Left lobe of liver (tissue), 2 donors: ENCODE data around the gene ZNF74. TPM values are rescaled to one million over a fixed set of nuclear protein-coding genes. Genes with fewer than 3 reads are reported as not detected.
"Not testable (repeated sequence)": the region's sequence is repeated elsewhere in the genome, so short reads cannot be mapped to it uniquely, and the experiment has no call there.

Source experiments
- ATAC-seq: fragments of 200-7000 bp; cut with Tn5 transposase; one replicate; pipeline ENCODE4 v1.9.1; 2020; ENCODE audit warnings: mild to moderate bottlenecking, moderate library complexity
- DNase-seq: peaks from one replicate; pipeline ENCODE4 v3.0.0-alpha.2; 2020; ENCODE audit warnings: low spot score
- total RNA-seq: library from RNA; stranded (reverse); gene quantifications from one replicate; pipeline ENCODE4 v1.2.1, GENCODE V29; 2021
- donor health status: DM: no; HTN: no; CAD: no; lungs with moderate emphysema.
- donor health status: DM: no; HTN: yes; CAD: no.

ZNF74 gene
- total RNA-seq, 1 donor from 2014 or later = 5.7 TPM

DNA sequence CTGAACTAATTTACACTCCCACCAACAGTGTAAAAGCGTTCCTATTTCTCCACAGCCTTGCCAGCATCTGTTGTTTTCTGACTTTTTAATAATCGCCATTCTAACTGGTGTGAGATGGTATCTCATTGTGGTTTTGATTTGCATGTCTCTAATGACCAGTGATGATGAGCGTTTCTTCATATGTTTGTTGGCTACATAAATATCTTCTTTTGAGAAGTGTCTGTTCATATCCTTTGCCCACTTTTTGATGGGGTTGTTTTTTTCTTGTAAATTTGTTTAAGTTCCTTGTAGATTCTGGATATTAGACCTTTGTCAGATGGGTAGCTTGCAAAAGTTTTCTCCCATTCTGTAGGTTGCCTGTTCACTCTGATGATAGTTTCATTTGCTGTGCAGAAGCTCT lies 21.7 kb downstream of the ZNF74 start:
- not testable (repeated sequence) for ATAC-seq, DNase-seq

DNA sequence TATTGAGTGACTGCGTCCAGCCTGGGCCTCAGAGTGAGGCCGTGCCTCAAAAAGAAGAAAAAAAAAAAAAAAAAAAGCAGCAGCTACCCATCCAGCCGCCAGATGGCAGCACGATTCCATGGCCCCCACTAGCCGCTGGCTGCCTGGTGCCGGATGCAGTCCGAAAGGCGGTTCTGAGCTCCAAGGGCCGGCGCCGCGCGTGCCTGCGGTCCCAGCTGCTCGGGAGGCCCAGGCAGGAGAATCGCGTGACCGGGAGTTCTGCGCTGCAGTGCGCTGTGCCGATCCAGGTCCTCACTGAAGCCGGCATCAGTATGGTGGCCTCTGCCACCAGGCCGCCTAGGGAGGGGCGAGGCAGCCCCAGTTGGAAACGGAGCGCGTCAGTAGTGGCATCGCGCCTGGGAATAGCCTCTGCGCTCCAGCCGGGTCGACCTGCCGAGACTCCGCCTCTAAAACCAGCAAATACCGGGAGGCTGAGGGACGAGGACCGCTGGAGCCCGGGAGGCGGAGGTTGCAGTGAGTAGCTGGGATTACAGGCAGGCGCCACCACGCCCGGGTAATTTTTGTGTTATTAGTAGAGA lies 24.3 kb downstream of the ZNF74 start:
- ATAC-seq (peak; percentile 92), DNase-seq (peak; percentile 82)

DNA sequence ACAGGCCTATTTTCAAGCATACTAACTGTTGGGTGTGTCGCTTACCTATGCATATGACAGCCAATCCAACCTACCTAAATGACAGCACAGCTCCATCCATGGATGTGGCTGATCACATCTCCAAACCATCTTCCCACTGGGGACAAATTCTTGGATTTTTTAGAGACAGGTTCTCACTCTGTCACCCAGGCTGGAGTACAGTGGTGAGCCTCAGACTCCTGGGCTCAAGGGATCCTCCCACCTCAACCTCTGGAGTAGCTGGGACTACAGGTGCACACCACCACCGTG lies 25.7 kb downstream of the ZNF74 start:
- ATAC-seq (no peak), DNase-seq (no peak)

DNA sequence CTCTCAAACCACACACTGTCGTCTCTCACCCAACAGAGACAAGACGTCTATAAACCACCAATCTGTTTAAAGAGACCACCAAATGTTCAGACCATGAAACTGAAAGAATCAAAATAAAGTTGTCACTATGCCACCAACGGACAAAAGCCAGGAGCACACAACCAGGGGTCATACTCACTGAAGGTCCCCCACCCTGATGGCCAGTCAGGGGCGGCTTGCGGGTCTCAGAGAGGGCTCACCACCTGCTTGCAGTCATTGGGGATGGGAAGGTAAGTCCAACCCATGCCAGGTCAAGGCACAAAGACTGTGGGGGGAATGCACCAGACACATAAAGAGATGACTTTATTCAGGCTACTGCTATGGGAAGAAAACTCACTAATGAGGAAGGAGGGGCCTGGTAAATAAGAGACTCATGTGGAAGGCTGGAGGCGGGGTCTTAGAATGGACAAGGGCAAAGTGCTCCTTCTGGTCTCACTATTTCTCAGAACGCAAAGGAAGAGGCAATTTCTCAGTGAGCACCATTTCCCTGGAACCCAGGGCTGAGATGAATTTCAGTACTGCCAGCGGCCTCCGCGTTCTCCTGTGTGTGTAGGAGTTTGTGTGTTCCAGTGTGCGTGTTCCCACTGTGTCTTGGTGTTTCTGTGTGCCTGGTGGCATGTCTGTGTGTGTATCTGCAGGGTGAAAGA lies 26.3 kb downstream of the ZNF74 start:
- no peak for DNase-seq
- ATAC-seq = no peak

DNA sequence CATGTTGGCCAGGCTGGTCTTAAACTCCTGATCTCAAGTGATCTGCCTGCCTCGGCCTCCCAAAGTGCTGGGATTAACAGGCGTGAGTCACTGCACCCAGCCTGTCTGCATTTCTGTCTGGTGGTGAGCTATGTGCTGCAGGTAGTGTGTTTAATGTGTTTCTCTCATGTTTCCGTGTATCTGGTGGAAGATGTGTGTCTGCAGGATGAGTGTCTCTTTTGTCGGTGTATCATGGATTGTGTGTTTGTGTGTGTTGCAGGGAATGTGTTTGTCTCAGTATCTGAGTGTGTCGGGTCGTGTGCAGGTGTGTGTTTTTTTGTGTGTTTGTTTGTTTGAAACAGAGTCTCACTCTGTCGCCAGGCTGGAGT lies 27.5 kb downstream of the ZNF74 start:
- no peak for DNase-seq

DNA sequence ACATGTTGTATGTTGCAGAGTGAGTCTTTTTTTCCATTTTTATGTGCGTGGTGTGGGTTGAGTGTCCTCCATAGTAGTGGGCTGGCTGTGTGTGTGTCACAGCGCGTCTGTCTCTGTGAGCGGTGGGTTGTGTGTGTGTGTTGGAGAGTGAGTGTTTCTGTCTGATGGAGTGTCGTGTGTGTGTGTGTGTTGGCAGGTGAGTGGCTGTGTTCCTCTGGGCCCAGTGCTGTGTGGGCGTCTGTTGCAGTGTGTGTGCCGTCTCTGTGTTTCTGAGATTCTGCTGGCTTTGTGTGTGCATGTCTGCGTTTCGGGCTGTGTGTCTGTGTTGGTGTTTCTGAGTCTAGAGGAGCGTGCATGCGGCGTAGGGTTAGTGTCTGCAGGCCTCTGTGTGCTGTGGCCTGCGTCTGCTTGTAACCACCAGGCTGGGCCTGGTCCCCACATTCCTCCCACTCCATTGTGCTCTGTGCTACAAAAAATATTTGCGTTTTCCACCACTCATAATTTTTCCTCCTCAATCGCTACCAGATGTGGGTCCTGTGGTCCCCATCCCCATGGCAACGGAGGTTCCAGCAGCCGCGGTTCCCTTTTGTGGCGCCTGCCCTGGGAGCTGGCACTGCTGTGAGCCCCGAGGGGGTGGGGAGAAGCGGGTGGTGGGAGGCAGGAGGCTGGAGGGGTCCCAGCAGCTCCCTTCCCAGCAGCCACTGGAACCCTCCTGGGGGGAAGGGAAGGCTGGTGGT lies 28.5 kb downstream of the ZNF74 start:
- ATAC-seq = no peak
- no peak for DNase-seq

More for the DNA sequence above, 27.5 kb downstream of the ZNF74 start:
- no peak for ATAC-seq

DNA sequence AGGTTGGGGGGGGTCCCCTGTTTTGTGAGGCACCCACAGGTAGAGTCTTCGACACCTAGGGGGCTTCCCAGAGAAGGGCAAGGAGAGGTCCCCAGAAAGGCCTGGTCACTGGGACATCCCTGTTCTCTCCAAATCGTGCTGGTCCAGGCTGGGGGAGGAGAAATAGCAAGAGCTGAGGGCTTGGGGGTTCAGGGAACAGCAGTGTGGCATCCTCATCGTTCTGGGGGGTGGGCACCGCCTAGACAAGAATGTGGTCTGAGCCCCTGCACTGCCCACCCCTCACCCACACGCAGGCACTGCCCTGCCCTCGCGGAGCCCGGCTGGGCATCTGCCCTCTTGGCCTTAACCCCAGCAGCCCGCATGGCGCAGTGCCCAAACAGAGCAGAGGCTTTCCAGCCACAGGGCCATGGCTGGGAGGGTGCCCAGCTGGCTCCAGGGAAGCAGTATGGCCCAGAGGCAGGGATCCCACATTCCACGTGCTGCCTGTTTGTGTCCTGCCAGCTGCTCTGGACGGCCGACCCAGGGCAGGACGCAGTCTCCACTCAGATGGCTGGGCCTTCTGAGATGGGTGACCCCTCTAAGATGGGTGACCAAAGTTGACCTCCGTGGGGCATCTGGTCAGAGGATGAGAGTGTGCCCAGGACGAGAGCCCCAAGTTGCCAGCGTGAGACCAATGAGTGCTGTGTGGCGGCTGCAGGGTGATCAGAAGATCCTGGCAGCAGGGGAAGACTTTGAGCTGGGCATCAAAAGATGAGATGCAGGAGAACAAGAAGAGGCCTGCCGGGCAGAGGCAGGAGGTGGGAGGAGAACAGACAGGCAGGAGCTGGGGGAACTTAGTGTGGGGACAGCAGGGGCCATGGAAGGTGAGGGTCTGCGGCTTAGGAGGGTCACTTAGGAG lies 29.3 kb downstream of the ZNF74 start:
- peak; percentile 89 for ATAC-seq
- DNase-seq = peak; percentile 96

DNA sequence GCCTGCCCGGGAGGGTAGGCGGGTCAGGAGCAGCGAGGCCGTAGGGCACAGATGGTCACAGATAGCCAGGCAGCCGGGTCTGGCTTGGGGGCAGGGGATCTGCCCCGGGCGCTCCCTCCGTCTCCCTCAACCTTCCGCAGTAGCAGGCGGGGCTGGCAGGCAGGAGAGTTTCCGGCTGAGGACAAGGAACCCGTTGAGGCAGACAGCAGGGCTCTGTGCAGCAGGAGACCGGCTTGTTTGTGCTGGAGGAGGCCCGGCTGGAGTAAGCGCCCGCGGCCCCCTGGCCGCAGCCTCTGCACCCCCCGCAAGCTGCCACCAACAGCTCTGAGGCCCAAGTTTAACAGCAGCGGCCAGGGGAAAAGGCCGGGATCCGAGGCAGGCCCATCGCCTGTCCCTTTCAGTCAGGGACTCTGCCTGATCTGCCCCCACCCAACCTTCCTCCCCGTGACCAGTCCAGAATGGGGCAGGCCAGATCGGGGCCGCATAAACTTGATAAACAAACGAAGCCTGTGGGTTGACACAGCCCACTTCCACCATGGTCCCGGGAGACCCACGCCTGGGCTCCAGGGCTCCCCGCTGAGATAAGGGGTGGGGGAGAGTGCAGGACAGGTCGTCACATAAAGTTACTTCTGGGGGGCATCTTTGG lies 30.1 kb downstream of the ZNF74 start:
- ATAC-seq (no peak), DNase-seq (no peak)

DNA sequence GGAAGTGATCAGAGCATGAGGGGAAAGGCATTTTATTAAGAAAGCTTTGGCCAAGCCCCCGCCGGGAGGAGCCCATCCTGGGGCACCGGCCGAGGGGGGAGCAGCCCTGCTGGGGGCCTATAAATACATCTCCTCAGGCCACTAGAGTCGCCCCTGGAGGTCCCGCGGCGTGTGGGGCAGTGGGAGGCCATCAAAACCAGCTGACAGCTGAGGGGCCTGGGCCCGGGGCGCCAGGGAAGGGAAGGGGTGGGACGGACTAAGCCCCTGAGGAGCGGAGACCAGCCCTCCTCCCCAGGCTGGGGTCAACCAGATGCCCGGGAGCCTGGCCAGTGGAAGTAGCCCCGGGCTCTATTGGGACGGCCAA lies 30.6 kb downstream of the ZNF74 start:
- DNase-seq (no peak), ATAC-seq (no peak)

DNA sequence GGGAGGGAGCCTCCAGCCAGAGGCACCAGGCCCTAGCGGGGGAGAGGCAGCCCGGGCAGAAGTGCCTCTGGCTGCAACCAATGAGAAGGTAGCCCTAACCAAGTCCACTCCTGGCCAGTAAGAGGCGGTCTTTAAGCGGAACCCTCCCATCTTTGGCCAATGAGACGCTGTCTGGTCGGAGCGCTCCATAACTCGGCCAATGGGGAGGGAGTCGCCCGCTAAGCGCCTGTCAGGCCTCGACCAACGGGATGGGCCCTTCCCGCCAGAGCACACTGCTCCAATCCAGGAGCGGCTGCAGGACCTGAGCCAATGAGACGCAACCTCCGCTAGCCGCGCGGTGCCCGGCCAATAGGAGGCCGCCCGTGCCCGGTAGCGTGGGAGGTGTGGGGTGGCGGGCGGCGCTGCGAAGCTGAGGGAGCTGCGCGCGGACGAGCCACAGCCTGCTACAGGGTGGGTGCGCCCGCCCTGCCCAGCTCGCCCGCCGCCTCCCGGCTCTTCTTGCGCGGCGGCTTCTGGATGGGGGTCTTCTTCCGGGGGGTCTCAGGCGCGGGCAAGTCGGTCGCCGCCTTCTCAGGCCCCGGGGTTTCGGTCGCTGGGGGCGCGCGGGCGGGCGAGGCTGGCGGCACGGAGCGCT lies 31.1 kb downstream of the ZNF74 start:
- DNase-seq (no peak), ATAC-seq (no peak)

DNA sequence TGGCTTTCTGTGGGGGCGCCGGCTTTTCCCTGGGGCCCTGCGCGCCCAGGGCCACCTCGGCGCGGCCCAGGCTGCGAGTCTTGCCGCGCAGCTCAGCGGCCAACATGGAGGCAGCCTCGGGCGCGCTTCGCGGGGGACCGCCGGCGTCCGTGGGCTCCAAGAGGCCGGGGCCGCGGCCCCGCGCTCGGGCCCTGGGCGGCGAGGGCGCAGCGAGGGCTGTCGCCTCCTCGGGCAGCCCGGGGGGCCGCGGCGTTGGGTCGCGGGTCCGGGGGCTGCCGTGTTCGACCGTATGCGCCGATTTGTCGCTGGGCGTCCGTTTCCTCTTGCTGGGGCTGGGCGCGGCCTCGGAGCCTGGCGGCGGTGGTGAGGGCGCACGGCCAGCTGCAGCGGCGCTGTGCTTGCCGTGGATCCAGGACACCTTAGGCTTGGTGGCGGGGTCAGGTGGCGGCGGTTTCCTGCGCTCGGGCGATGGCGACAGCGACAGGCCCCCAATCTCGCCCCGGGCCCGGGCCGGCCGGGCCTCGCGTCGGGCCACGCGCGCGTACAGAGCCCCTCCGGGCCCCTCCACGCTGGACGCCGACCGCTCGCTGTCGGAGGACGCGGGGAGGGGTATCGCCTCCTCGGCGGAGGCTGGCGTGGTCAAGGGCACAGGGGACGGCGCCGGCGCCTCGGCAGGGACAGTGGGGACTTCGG lies 31.8 kb downstream of the ZNF74 start:
- ATAC-seq (peak; percentile 8), DNase-seq (no peak)

DNA sequence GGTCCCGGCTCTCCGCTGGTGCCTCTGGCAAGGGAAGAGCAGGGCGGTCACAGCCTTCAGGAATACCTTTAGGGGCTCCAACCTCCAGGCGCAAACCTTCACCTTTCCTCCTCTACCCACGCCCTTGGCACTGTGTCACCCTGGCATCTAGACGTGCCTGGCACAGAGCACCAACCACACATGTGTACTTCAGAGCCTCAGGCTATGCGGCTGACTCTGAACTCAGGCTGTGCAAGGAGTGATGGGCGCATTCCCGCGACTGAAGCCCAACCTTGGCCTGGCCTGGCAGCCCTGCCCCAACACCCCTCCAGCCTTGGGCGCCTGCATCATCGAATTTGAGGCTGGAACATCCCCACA lies 32.3 kb downstream of the ZNF74 start:
- DNase-seq (no peak), ATAC-seq (no peak)

DNA sequence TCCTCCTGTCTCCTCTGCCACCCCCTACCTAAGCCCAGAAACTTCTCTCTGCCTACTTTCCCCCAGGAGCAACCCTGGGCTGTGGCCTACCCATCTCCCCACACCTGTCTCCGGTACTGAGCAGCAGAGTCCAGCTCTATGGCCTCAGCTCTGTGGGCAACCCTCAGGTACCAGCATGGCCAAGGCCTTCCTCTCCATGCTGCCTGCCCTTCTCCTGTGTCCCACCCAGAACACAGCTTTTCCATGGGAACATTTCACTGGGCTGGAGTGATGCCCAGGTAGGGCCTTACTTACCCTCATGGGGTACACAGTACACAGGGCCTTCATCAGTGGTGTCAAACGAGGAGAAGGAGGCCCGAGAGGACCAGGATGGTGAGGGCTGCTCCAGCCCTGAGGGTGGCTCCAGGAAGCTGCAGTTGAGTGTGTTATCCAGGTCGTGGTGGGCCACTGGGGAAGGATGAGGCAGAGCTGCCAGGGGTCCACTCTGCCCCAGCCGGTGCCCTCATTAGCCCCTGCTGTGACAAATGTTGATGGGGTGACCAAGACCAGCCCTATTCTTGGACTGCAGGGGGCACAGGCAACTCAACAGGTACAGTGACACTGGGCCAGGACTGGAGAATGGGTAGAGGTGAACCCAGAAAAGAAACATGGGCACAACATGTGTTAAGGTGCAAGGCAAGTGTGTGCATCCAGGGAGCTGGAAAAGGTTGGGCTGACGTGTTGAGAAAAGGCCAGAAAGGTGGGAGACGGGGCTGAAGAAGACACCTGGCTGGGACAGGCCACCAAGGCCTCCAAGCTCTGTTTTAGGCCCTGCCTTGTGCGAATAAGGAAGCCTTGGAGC lies 33.4 kb downstream of the ZNF74 start:
- ATAC-seq (no peak), DNase-seq (no peak)

DNA sequence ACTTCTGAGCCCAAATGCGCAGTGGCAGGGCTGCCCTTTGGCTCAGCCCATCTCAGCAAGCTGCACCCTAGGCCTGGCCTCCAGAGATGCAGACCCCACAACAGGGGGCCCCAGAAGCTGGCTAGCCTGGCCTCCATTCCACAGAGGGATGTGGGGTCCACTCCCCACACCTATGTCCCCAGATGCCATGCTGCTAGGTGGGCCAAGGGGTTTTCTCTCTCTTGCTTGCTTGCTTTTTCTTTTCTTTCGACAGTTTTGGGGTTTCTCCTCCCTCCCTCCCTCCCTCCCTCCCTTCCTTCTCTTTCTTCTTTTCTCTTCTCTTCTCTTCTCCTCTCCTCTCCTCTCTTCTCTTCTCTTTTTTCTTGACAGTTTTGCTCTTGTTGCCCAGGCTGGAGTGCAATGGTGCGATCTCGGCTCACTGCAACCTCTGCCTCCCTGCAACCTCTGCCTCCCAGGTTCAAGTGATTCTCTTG lies 34.0 kb downstream of the ZNF74 start:
- DNase-seq (no peak), ATAC-seq (no peak)

DNA sequence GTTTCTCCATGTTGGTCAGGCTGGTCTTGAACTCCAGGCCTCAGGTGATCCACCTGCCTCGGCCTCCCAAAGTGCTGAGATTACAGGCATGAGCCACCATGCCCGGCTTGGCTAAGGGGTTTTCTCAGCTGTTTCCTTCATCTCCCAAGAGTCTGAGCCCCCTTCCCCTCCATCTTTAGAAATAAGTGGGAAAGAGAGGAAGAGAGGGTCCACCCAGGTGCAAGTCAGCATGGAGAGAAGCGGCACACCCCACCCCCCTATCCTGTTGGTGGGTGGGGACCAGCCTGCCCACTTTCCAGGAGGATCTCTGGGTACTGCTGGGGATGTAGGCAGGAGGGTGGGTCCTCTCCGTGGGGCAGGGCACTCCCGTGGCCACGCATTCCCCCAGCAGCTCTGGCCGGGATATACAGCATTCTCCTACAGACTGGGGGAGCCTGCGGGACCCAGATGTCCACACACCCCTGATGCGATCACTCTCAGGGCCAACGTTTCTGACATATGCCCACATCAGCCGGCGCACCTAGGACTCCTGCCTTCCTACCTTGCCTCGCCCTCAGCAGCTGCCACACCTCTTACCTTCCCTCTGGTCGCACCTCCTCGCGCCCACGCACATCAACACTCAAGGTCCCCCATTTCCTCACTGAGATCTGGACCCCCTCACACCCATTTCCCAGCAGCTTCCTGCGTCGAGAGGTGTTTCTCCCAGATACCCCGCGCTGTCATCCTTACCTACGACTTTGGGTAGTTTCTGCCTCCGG lies 34.7 kb downstream of the ZNF74 start:
- ATAC-seq (no peak), DNase-seq (no peak)

DNA sequence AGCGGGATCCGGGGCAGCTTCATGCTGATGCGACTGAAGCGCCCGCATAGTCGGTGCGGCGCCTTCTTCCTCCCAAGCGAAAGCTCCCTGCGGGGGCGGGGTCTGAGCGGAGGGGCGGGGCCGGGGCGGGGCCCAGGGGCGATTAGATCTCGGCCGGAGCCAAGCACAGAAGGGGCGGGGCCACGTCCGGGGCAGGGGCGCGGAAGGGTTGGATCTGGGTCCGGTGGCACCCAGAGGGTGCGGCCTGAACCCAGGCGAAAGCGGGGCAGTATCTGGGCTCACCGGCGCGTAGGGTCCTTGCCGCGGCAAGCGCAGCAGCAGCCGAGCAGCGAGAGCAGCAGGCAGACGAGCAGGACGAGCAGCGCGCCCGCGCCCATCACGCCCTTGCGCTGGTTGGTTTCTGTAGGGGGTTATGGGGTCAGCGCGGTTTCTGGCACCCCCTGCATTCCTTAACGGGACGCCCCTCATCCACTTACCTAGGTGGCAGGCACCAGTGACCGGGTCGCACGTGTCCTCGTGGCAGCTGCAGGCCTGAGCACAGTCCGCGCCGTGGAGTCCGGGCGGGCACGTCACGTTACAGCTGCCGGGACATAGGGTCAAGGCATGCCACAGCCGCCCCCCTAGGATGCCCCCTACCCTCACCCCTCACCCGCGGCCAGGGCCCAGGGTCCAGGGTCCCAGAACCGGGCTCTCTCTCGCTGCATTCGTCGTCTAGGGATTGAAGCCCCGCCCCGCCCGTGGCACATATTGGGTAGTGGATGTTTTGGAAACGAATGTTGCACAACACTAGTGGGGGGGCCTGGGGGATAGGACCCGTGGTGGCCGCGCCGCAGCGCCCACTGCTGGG lies 35.5 kb downstream of the ZNF74 start:
- ATAC-seq (peak; percentile 41), DNase-seq (no peak)

DNA sequence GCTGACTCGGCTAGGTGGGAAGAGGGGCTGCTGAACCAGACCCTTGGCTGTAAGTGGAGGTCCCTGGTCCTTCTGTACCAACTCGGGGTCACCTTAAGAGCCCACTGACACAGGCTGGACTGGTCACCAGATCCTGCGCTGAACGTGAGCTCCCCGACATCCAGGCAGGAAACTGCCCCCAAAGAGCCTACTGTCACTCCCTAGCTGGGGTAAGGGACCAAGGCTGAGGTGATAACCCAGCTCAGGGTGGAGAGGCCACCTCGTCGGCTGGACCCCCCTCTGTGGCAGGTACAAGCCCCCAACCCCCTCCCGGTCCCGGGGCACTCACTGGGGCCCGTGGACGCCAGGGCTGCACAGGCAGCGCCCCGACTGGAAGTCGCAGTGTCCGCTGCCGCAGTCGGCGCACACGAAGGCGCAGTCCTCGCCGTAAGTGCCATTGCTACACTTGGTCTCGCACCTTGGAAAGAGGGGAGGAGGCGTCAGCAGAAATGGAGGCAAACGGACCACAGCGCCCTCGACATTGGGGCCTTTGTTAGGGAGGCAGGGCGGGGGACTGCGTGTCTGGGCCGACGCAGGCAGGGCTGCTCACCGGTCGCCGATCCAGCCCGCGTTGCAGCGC lies 36.3 kb downstream of the ZNF74 start:
- ATAC-seq = no peak
- no peak for DNase-seq
